Hepatocyte (in vitro differentiated cells): ENCODE measurements around the gene TSR2.

Source experiments
- CTCF ChIP-seq: fragments of 200-600 bp; sonication (generic); IDR thresholded peaks from 2 replicates; pipeline ENCODE4 v1.5.1; 2016; ENCODE audit warnings: antibody characterized with exemption, mild to moderate bottlenecking; ENCODE audit not compliant: poor library complexity
- EZH2 ChIP-seq: fragments of 200-600 bp; sonication (generic); IDR thresholded peaks from 2 replicates; pipeline ENCODE4 v1.6.1; 2016; ENCODE audit warnings: antibody characterized with exemption, mild to moderate bottlenecking, borderline replicate concordance
- EZH2phosphoT487 ChIP-seq: fragments of 200-600 bp; sonication (generic); IDR thresholded peaks from one replicate; pipeline ENCODE4 v1.6.1; 2018; ENCODE audit warnings: antibody characterized with exemption, mild to moderate bottlenecking, low read depth, moderate library complexity; ENCODE audit not compliant: unreplicated experiment, severe bottlenecking

- TF ChIP-seq CTCF (no peak), EZH2phosphoT487 (no peak), EZH2 (no peak)
Observed at GRCh38 chrX:54449929-54450328, 9.7 kb downstream of the TSR2 start.
